HG03066 (cell line): Measurements from ENCODE around the gene ITPRIP.

ENCODE experiments used
- ATAC-seq: cut with Tn5 transposase; IDR thresholded peaks from one replicate; pipeline ENCODE4 v1.9.1; 2021; ENCODE audit warnings: low read depth; ENCODE audit not compliant: unreplicated experiment

ITPRIP gene

DNA sequence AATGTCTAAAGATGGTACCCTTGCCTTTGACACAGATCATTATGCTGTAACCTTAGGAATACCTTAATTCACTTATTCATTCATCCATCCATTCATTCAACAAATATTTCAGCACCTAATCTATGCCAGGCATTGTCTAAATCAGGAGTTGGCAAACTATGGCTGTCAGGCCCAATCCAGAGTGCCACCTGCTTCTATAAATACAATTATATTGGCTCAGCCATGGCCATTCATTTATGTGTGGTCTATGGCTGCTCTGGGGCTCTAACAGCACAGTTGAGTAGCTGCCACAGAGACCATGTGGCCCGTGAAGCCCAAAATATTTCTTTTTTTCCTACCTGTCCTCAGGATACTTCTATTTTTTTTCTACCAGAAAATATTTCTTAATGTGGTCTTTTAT is 6.0 kb upstream of the ITPRIP start:
- no peak for ATAC-seq

DNA sequence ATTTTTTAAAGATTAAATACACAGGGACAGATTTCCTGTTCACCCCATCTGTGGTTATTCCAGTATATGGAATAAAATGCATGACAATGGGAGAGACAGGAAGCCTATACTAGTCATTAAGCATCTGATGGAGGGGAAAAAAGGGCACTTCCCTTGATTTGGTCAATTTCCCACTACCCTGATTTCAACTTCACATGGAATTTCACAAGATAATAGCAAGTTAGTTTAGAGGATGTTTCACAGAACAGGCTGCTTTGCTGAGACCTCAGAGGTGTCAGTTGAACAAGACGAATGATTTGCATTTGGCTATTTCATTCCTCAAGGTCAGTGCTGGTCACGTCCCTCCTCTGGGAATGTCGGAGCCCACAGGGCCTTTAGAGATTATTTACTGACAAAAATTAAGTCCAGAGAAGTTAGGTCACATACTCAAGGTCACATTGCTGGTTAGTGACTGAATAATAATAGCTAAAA is 4.7 kb upstream of the ITPRIP start:
- no peak for ATAC-seq

DNA sequence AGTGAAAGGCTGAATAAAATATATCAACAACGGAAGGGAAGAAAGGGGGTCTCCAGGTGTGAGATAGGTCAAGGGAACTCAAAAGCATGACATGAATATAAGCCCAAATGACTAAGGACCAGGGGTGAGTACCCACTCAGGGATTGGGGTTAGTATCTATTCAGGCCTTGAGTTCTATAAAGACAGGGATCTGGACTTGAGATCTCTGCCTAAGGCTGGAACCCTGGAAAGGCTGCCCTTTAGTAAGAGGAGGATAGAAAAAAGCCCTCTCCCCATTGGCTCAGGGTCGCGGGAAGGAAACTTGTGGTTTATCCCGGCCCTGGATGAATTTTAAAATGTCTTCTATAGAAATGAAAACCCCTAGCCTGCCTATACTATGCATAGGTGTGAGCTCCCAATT is 2.4 kb upstream of the ITPRIP start:
- ATAC-seq, result no peak

DNA sequence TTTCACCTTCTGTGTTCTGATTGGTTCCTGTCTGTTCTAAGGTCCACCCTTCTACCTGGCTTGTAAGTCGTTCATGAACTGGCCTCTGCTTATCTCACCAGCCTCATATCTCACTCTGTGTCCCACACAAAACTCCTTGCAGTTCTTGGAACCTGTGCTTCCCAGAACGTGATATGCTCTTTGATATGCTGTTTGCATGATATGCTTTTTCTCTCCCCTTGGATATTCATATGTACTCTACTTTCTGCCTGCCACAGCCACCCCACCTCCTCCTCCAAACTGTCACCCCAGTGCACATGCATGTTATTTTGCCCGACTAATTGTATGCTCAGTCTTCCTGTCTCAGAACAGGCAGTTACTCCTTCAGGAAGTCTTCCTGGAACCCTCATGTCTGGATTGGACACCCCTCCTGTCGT is 1.9 kb upstream of the ITPRIP start:
- no peak for ATAC-seq

DNA sequence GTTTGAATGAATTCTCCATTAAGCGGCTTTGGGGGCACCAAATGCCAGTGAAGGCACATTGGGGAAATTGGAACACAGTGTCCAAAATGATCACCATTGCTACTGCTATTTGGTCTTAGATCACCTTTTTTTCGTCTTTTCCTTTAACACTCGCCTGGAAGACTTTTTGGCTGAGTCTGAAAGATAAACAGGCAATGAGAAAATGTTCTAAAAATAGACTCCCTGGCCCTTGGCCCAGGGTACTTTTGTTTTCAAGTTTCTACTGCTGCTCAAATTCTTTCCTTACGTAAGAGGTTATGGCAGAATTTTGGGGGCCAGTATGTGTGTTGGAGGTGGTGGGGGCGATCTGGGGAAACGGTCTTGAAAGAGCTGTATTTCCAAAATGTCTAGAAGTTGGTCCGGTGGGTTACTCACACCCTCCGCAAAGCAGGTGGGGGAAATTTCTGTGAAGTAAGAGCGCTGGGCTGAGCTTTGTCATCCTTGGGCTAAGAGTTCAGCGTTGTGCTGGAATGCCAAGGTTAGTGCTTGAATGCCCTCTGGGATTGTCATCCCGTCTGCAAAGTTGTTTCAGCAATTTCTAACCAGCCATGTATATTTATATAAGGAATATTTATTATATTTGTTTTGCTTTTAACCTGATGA is 1.3 kb upstream of the ITPRIP start:
- ATAC-seq, result no peak

DNA sequence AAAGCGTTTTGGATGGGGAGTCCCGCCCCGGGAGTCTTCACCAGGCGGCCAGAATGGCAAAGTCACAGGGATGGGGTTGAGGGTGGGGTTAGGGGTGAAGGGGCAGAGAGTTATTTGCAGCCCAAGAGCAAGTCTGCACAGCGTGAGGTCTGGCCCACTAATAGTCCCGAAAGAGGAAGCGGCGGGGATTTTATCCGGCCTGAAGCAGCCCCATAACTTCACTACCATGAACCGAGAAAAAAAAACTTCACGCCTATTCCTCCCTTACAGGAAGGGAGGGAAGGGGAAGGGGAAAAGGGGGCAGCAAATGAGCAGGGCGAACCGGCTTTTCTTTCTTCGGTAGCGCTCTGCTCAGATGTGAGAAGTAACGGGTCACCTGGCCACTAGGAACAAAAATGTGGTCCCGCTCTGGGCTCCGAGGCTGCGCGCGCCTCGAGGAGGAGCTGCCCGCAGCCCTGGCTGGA is 712 bp downstream of the ITPRIP start:
- ATAC-seq, result peak; percentile 43

DNA sequence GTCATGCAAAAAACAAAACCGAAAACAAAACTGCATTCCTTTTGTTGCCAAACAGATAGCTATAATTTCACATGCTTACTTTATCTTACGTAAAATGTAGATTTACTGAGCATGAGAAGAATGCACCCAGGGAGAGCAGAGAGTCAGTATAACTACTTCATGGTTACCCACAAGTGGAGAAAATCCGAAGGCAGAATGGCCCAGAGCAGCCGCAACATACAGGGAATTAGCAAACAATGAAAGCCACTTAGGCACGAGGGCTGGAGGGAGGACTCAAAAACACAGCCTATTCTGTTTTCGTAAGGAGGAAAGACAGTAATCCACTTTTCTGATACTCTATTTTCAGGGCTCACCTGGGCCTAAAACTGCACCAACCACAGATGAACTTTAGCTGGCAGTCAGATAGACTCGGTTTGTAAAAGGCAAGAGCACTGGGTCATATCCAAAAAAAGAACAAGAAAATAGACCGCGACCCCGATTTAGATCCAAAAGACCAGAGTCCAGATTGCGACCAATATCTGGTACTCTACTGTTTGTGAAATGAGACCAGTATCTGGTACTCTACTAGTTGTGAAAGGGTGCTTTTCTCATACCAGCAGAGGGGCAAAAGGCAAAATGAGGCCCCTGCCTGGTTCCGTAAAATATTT is 1.3 kb downstream of the ITPRIP start:
- peak; percentile 15 for ATAC-seq

DNA sequence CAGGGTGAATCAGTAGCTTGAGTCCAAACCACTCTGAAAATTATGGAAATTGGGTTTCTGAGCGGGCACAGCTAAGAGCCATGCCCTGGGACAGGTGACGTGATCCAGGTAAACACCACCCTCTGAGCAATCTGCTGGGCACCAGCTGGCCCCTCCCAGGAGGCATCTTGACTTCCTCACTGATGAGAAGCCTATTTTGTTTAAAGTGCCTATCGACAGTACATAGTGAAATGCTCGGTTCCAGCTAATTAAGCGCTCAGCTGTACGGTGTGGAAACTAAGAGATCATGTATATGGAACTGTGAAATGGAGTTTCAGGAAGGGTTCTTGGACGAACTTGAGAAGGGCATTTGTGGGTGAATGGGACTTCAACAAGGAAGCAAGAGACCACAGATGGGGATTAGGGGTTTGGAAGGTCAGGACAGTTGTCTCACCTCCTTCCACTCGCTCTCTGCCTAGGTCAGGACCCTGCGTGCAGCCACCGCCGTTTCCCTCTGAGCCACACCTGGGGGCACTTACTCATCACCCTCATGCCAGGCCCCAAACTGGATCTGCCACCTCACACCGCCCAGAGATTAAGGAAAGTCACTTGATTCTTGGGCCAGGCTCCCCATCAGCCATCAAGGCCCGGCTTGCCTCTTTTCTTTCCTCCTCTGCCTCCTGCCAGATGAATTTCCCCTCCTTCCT is 3.2 kb downstream of the ITPRIP start:
- no peak for ATAC-seq

DNA sequence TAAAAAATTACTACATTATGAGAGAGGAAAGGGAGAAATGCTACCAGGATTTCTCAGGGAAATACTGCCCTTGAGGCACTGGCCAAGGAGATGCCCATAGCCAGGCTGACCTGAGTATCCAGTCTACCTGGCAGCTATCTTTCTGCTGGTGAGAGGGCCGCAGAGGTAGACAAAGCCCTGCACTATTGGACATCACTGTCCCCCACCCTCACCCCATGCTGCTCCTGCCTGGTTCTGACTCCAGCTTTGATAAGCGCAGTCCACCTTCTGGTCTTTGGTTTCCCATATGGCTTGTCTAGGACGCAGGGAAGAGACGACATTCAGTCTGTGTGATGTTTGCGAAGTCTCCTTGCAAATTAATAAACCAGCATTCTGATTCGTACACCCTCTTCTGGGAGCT is 3.7 kb downstream of the ITPRIP start:
- ATAC-seq, result no peak

DNA sequence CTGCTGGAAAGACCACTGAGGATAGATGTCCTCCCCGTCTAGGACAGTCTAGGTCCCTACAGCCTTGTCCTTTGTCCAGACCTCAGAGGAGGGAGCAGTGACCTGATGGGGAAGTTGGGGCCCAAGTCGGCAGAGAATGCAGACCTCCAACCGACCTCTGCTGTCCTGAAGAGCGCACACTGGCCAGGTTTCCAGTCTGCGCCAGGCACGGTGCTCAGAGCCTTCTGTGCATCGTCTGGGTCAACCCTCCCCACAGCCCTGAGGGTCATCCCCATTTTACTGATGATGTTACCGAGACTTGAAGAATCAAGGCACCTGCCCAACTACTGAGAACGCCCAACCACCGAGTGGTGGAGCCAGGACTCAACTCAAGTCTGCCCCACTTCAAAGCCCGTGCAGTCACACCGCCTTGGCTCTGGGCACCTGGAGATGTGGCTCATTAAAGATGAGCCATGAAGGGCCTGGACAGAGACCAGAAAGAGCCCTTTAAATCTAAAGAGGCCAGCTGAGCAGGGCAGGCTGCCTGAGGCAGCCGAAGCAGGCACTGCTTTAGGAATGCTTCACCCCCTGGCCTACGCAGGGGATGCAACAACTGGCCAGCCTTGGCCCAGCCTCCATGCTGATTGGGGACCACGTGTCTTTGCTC is 4.4 kb downstream of the ITPRIP start:
- no peak for ATAC-seq

DNA sequence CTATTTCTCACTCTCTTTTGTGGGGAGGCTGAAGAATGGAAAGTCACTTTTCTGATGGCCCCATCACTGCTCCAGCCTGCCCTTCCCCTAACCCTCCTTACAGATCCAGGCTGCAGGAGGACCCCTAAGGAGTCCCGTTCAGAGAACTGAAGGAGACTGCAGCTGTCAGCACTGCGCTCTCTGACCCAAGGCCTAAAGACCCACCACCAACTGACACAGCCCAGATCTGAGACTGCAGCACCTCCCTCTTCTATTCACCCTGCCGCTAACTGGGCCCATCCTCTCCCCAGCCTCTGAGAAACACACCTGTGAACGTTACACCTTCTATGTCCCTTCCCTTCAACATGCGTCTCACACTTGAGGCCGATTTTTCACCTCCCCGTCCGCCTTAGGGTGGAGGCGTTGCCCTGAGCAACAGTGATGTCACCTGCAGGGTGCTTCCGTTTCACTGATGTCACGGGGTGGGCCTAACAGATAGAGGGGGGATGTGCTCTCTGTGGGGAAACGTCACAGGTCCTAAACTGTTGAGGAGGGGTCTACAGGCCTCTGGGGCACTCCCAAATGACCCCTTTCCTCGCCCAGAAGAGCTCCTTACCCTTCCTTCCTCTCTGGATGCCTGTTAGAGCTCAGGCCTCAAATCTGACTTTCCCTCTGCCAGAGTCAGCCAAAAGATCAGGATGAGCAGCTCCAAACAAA is 5.1 kb downstream of the ITPRIP start:
- ATAC-seq, result no peak

DNA sequence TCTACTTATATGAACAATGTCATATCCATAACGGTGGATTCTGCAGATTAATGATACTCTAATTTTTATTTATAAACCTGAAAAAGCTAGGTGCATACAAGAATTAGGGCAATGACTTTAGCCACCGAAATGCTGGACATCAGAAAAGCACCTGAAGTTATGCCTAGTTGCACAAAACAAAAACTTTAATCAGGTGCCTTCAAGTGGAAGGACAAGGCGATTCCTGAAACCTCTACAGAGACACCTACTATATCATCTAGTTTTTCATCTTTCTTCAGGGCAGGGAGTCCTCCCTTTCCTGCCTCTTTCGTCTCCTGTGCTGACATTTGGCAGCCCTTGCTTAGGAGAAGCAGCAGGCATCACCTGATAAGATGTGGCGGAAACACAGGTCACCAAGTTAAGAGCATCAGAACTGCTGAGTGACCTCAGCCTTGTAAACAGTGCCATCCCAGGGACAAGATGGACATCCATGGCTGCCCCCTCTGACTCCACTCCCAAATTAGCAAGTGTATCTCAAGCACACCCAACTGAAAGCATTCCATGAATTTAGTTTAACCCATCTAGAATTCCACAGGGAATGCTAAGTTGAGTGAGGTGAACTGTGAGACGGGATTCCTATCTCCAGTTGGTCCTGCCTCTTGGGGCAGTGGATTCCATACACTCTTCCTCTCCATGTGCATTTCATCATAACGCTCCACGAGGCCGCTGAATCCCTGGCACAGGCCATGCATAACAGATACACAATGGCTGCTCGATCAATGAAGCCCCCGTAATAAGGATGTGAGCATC is 5.8 kb downstream of the ITPRIP start:
- no peak for ATAC-seq

DNA sequence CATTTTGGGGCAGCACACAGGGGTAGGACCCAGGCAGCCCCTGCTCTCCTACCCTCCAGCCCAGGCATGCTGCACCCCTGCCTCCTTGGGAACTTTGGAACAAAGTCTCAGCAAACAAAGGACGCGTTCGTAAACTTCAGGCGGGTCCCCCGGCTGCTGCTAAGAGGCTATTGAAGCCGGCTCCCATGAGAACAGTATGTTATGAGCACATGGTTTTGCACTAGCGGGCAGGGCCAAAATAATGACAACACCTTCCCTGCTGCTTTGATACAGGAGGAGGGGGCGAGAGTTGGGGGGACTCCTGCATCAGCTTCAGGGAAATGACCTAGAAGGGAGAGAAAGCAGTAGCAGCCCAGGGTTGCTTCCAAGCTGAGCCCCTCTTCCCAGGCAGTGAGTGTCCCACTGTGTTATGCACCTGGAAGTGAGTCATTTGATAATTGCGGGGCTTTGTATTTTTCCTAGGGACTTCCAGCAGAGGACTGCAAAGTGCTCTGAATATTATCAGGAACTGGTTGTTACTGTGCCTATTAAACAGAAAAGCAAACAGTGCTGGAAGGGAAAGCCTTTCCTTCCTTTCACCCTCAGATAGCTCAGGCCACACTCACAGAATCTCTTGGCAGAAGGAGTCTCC is 6.9 kb downstream of the ITPRIP start:
- no peak for ATAC-seq

DNA sequence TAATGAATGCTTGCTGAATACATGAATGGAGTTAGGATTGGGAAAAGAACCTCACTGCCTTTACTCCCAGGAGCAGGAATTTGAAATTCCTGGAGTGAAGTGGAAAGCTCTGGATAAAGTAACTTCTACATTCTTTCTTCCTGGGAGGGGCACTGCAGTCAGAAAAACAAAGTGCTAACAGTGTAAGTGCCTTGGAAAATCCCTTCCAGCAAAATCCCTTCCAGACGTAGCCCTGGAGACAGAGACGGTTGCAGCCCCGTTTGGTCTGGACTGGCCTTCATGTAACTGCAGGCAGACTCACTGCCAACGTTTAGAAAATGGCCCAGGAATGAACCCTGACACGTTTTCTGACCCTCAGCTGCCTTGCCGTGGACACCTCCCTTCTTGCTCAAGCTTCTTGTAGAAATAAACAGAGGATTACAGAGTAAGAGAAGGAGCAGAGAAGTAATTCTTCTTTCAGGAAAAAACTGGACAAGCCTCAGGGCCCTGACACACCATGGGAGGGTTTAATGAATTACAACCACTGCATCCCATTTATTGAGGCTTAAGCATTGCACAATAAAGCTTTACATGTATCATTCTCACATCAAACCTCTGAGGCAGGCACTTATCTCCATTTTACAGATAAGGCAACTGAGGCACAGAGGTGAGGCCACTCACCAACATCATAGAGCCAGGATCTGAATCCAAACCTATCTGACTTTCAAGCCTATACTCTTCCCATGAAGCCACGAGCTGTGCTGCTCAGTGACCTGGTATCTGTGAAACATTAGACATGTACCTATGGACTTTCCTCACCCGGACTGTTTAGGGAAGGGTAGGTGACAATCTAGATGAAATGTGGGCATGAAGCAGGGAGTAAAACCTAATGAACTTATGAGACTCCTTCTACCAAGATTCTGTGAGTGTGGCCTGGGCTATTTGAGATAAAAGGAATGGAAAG is 7.8 kb downstream of the ITPRIP start:
- no peak for ATAC-seq

DNA sequence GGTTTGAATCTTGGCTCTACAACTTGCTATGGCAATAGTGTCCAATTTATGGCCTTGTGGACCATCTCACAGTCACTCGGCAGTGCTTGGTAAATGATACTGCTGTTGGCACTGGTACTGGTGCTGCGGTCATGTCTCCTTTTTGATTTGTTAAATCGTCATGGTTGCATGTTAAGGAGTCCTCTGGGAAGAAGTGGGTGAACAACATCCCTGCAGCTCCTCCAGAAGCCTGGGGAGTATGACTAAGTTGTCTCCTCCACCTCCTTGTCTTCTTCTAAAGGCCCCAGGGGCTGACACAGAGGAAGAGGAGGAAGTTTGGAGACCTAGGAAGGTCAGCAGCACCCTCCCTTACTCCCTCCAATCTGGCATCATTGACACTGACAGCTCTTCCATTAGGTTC is 8.5 kb downstream of the ITPRIP start:
- no peak for ATAC-seq

DNA sequence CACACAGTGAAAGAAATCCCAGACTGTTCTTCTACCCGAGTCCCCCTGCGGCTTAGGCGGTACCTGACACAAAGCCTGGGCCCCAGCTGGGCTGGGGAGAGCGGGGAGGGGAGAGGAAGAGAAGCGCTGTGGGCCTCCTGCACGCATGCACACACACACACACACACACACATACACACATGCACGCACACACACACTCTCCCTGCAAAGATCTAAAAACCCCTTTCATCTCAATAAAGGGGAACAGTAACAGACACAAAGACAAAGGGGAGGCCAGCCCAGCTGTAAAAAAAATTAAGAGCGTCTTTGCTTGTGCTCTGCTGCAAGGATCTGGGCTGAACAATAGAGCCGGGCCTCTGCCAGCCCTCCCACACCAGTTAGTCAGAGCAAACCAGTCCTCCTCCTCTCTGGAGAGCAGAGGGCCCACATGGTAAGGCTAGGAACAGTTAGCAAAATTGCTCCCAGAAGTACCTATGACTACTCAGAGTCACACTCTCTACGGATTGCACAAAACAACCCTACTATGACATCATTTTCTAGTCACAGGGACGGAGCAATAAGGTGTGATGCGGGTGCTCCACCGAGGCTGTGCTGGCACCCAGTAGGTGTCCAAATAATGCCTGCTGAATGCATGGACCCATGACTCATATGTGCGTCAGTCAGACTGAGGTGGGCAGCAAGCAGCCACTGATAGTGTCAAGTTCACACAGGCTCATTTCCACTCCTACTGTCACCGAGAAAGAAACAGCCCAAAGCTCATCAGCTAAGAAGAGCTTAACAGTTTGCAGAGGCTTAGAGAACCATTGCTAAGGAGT is 9.2 kb downstream of the ITPRIP start:
- ATAC-seq, result peak; percentile 53

DNA sequence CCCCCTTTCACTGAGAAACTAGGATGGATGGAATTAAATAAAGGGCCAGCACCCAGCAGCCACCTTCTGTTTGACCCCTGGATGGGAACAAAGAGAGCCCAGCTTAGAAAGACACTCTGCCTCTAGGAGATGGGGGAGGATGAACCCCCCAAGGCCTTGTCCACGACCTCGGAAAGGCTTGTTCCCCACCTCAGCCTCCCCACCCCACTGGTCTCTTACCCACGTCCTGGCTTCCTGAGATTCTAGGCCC is 9.7 kb downstream of the ITPRIP start:
- ATAC-seq, result no peak
